Thoracic aorta (tissue), 2 donors: ENCODE measurements around the gene PDZD4. TPM values are rescaled to one million over a fixed set of nuclear protein-coding genes. Genes with fewer than 3 reads are reported as not detected.
"Not testable (repeated sequence)": the region's sequence is repeated elsewhere in the genome, so short reads cannot be mapped to it uniquely, and the experiment has no call there.

ENCODE experiments used
- ATAC-seq: fragments of 150-250 bp; one replicate; pipeline ENCODE4 v1.8.0; 2017; ENCODE audit warnings: low read depth; ENCODE audit not compliant: insufficient number of reproducible peaks, low FRiP score
- DNase-seq: peaks from one replicate; pipeline ENCODE4 v3.0.0-alpha.2; 2020; ENCODE audit warnings: low spot score
- H3K27ac ChIP-seq, 2 donors: fragments of 200-600 bp; sonication (generic); 1 replicate in 1 of 2; 2 replicates in 1 of 2; pipeline ENCODE4 v1.5.1; 2016; ENCODE audit warnings: mild to moderate bottlenecking in 2 of 2, moderate library complexity in 2 of 2
- H3K27me3 ChIP-seq: fragments of 200-600 bp; sonication (generic); replicated peaks from 2 replicates; pipeline ENCODE4 v1.6.0; 2016; ENCODE audit warnings: mild to moderate bottlenecking; ENCODE audit not compliant: insufficient read depth
- H3K36me3 ChIP-seq: fragments of 200-600 bp; sonication (generic); one replicate; pipeline ENCODE4 v1.5.1; 2016
- H3K4me1 ChIP-seq, 2 donors: fragments of 200-600 bp; sonication (generic); 1 replicate in 1 of 2; 2 replicates in 1 of 2; pipeline versions ENCODE4 v1.5.1 to v1.6.0; 2016; ENCODE audit warnings: low read depth in 2 of 2, mild to moderate bottlenecking in 1 of 2; ENCODE audit not compliant: control insufficient read depth in 1 of 2
- H3K4me3 ChIP-seq: fragments of 200-600 bp; sonication (generic); 2 replicates; pipeline ENCODE4 v1.5.1; 2016; ENCODE audit warnings: mild to moderate bottlenecking
- H3K9me3 ChIP-seq: fragments of 200-600 bp; sonication (generic); 2 replicates; pipeline ENCODE4 v1.5.1; 2016
- CTCF ChIP-seq: fragments of 200-600 bp; sonication (generic); IDR thresholded peaks from one replicate; pipeline ENCODE4 v1.5.1; 2019; ENCODE audit warnings: antibody characterized with exemption
- total RNA-seq, 2 donors: library from RNA; depleted of rRNA; stranded (reverse); fragments of >200 nt; gene quantifications; one replicate each; pipeline versions ENCODE4 v1.1.0 to v1.2.3, GENCODE V29; 2016

PDZD4 gene
- total RNA-seq, 2 donors from 2014 or later, result 4.4 to 11.6 TPM

DNA sequence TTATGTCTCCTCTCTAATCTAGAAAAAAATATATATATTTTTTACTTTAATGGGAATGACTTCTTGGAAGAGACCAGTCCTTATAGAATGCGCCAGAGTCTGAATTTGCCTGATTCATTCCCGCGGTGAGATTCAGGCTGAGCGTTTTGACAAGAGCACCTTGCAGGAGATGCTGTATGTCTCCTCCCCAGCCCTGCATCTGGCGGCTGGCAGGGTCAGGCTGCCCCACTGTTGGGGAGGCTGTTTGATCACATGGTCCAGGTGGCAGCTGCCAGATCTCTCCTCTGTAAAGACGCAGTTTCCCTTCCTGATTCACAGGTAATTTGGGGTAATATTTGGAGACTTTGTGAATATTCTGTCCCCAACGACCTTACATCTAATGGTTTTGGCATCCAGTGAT, 9.7 kb downstream of the PDZD4 start:
- Histone ChIP-seq H3K4me3 (no peak overlapping the region), H3K4me1 (peaks cover 0 to 3% of the 10 kb centered on the region in 2 donors), H3K9me3 (no peaks in the 10 kb centered on the region), H3K27me3 (no peaks in the 10 kb centered on the region), H3K27ac (no peak overlapping the region), H3K36me3 (no peaks in the 10 kb centered on the region)
- DNase-seq, result no peak
- ATAC-seq, result no peak
- TF ChIP-seq CTCF, result no peak

DNA sequence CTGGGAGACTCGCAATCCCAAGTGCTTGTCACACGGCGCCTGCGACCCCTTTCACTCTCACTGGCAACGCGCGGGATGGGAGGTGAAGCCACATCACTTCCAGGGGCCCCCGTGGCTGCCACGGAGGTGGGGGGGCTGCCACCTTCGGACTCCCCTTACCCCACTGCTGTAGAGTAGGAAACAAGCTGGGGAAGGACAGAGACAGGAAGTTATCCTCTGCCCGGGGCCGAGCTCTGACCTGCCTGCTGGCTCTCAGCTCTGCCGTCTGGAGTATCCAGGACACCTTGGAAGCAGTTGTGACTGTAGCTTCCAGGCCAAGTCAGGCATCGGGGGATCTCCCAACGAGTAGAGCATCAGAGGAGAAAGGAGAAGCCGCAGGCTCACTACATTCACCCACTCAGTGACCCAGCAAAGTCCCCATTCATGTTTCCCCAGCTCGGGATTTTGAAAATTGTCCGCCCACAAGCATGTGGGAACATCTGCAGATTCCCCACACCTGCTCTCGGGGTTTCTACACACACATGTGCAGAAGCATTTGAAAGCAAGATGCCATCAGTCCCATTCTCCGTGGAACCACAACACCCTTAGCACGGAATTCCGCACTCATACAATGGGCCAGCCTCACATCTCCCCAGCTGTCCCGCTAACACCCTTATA, 10.8 kb downstream of the PDZD4 start:
- Histone ChIP-seq H3K9me3 (no peaks in the 10 kb centered on the region), H3K4me1 (peaks cover 0 to 3% of the 10 kb centered on the region in 2 donors), H3K4me3 (peak overlapping the region; percentile 65), H3K27ac (no peak overlapping the region), H3K27me3 (no peaks in the 10 kb centered on the region), H3K36me3 (no peaks in the 10 kb centered on the region)
- no peak for DNase-seq
- TF ChIP-seq CTCF, result no peak
- no peak for ATAC-seq

- no peak for ATAC-seq
- no peak for TF ChIP-seq CTCF
- Histone ChIP-seq H3K4me3 (peak overlapping the region; percentile 65), H3K27ac (no peak overlapping the region), H3K27me3 (no peaks in the 10 kb centered on the region), H3K36me3 (no peaks in the 10 kb centered on the region), H3K9me3 (no peaks in the 10 kb centered on the region), H3K4me1 (peaks cover 0 to 3% of the 10 kb centered on the region in 2 donors)
- no peak for DNase-seq
Measured at GRCh38 chrX:153818571-153819383, 11.6 kb downstream of the PDZD4 start.

DNA sequence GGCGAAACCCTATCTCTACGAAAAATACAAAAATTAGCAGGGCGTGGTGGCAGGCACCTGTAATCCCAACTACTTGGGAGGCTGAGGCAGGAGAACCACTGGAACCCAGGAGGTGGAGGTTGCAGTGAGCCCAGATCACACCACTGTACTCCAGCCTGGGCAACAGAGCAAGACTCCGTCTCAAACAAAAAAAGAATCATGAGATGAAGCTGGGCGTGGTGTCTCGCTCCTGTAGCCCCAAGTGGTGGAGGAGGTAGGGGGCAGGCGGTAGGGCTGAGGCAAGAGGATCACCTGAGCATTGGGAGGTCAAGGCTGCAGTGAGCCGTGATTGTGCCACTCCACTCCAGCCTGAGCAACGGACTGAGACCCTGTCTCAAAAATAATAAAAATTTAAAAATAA, 12.3 kb downstream of the PDZD4 start:
- H3K9me3 ChIP-seq, ATAC-seq, DNase-seq, H3K36me3 ChIP-seq, H3K27ac ChIP-seq, H3K4me1 ChIP-seq, H3K4me3 ChIP-seq, H3K27me3 ChIP-seq: not testable (repeated sequence)

GRCh38 chrX:153816831-153817690, 13.3 kb downstream of the PDZD4 start:
- no peaks in the 10 kb centered on the region for H3K36me3 ChIP-seq
- DNase-seq (no peak), ATAC-seq (no peak)
- H3K4me1 ChIP-seq, result peaks cover 0 to 3% of the 10 kb centered on the region in 2 donors
- H3K27ac ChIP-seq, result no peak overlapping the region
- H3K9me3 ChIP-seq, result no peaks in the 10 kb centered on the region
- TF ChIP-seq CTCF, result no peak
- H3K4me3 ChIP-seq, result no peak overlapping the region
- no peaks in the 10 kb centered on the region for H3K27me3 ChIP-seq
